ENCODE results near the gene ARHGAP6. TPM values are rescaled to one million over a fixed set of nuclear protein-coding genes. Genes with fewer than 3 reads are reported as not detected.

ARHGAP6 gene
- total and polyA plus RNA-seq, 2 of the 13 experiments (the other 11 are each of a cell fraction or from before 2014, with no cell fraction given) = 0.11 TPM; not detected in 1

- DNase-seq (ENCODE audit: low spot score) (no peak), ATAC-seq (no peak), FAIRE-seq (no peak)
- Histone ChIP-seq H2AFZ (ENCODE audit: low read length) (no peak overlapping the region), H3K9me3 (ENCODE audit: low read length) (no peaks in the 10 kb centered on the region), H3K4me2 (ENCODE audit: low read depth, low read length) (no peak overlapping the region), H3K4me3 (replicated peaks in 1 of 3; ENCODE audit: insufficient read depth in 1 of 3, low read depth in 2 of 3, low read length in 3 of 3) (no peak overlapping the region), H3K36me3 (replicated peaks in 1 of 2; ENCODE audit: control insufficient read depth in 1 of 2, insufficient read depth in 2 of 2, low read length in 2 of 2) (no peaks in the 10 kb centered on the region), H4K20me1 (ENCODE audit: insufficient read depth, low read length) (no peaks in the 10 kb centered on the region), H3K27ac (ENCODE audit: extremely low read length, insufficient read depth, low read length) (no peak overlapping the region), H3K27me3 (ENCODE audit: control insufficient read depth in 1 of 2, insufficient read depth in 2 of 2, low read length in 2 of 2) (no peaks in the 10 kb centered on the region), H3K9ac (ENCODE audit: insufficient read depth, low read depth, low read length) (no peak overlapping the region), H3K4me1 (ENCODE audit: insufficient read depth, low read length) (no peaks in the 10 kb centered on the region), H3K79me2 (ENCODE audit: insufficient read depth, low read length) (no peaks in the 10 kb centered on the region)
- intact Hi-C loops (cut with micrococcal nuclease; ENCODE audit: unreplicated experiment) = no loop called here
- no TSS peak for BruUV-seq (replicated peaks)
- ChIA-PET CTCF (ENCODE audit: low intra/inter-chr PET ratio, low total read pairs) (no interaction called here), POLR2A (no interaction called here)
- TF ChIP-seq, protein P1, sequence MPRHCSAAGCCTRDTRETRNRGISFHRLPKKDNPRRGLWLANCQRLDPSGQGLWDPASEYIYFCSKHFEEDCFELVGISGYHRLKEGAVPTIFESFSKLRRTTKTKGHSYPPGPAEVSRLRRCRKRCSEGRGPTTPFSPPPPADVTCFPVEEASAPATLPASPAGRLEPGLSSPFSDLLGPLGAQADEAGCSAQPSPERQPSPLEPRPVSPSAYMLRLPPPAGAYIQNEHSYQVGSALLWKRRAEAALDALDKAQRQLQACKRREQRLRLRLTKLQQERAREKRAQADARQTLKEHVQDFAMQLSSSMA (CRISPR knock-in tag; IDR thresholded peaks at IDR 0.05) = no peak
- no peak for TF ChIP-seq ZSCAN21 (CRISPR knock-in tag; IDR thresholded peaks at IDR 0.05; ENCODE audit: borderline replicate concordance)
- no peak for TF ChIP-seq MYNN (CRISPR knock-in tag; IDR thresholded peaks at IDR 0.05; ENCODE audit: low read depth)
- no peak for TF ChIP-seq ZNF639 (CRISPR knock-in tag; conservative IDR thresholded peaks at IDR 0.05)
- TF ChIP-seq, protein P2, sequence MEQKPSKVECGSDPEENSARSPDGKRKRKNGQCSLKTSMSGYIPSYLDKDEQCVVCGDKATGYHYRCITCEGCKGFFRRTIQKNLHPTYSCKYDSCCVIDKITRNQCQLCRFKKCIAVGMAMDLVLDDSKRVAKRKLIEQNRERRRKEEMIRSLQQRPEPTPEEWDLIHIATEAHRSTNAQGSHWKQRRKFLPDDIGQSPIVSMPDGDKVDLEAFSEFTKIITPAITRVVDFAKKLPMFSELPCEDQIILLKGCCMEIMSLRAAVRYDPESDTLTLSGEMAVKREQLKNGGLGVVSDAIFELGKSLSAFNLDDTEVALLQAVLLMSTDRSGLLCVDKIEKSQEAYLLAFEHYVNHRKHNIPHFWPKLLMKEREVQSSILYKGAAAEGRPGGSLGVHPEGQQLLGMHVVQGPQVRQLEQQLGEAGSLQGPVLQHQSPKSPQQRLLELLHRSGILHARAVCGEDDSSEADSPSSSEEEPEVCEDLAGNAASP (CRISPR knock-in tag; IDR thresholded peaks at IDR 0.05; ENCODE audit: borderline replicate concordance) = no peak
- TF ChIP-seq HNF1B (CRISPR knock-in tag; IDR thresholded peaks at IDR 0.05) = no peak
- WGBS (ENCODE audit: low lambda C conversion rate) = 56% methylated on average over 2 of the region's 3 CpGs
- in situ Hi-C loops (cut with HindIII; ENCODE audit: extremely low pct_ligation_motif_present, low pct_unique_long_range_greater_than_20kb) = no loop called here
Observed at GRCh38 chrX:11187001-11187400, 478.7 kb downstream of the ARHGAP6 start.

Measured in HepG2 (cell line).